Liver (tissue), 9 donors: ENCODE measurements around the gene ACTR1A. TPM values are rescaled to one million over a fixed set of nuclear protein-coding genes. Genes with fewer than 3 reads are reported as not detected.

Source experiments
- DNase-seq: peaks from one replicate; pipeline ENCODE4 v3.0.0-alpha.2; 2017; ENCODE audit warnings: low spot score
- H3K27ac ChIP-seq, 2 donors: one replicate each; pipeline ENCODE4 v1.7.0; 2013; ENCODE audit warnings: inconsistent platforms in 2 of 2, low read length in 2 of 2, control low read depth in 1 of 2, low read depth in 1 of 2, mild to moderate bottlenecking in 1 of 2
- H3K27me3 ChIP-seq, 4 donors: one replicate each; pipeline versions ENCODE4 v1.6.1 to v1.7.0; 2013; ENCODE audit warnings: low read length in 3 of 4, inconsistent platforms in 1 of 4, mild to moderate bottlenecking in 1 of 4, moderate library complexity in 1 of 4; ENCODE audit not compliant: control insufficient read depth in 4 of 4, insufficient read depth in 4 of 4
- H3K36me3 ChIP-seq, 4 donors: one replicate each; pipeline versions ENCODE4 v1.6.1 to v1.7.0; 2013; ENCODE audit warnings: low read length in 3 of 4, mild to moderate bottlenecking in 3 of 4, low read depth in 1 of 4, moderate library complexity in 1 of 4; ENCODE audit not compliant: control insufficient read depth in 4 of 4, insufficient read depth in 3 of 4
- H3K4me1 ChIP-seq, 4 donors: one replicate each; pipeline versions ENCODE4 v1.6.1 to v1.7.0; 2013; ENCODE audit warnings: low read length in 3 of 4, mild to moderate bottlenecking in 3 of 4, moderate library complexity in 1 of 4; ENCODE audit not compliant: control insufficient read depth in 4 of 4, insufficient read depth in 4 of 4
- H3K4me3 ChIP-seq, 3 donors: one replicate each; pipeline versions ENCODE4 v1.6.1 to v1.7.0; 2013; ENCODE audit warnings: low read length in 3 of 3, control low read depth in 1 of 3, low read depth in 1 of 3, mild to moderate bottlenecking in 1 of 3
- H3K9ac ChIP-seq, 2 donors: one replicate each; pipeline ENCODE4 v1.7.0; 2013; ENCODE audit warnings: low read length in 2 of 2, mild to moderate bottlenecking in 2 of 2, moderate library complexity in 2 of 2, control low read depth in 1 of 2, low read depth in 1 of 2
- H3K9me3 ChIP-seq, 4 donors: one replicate each; pipeline versions ENCODE4 v1.6.1 to v1.7.0; 2013; ENCODE audit warnings: low read length in 3 of 4; ENCODE audit not compliant: control insufficient read depth in 4 of 4
- ATF3 ChIP-seq: IDR thresholded peaks from 2 replicates; pipeline ENCODE4 v1.6.1; 2016; ENCODE audit warnings: antibody characterized with exemption
- CTCF ChIP-seq: fragments of 150-350 bp; IDR thresholded peaks from 2 replicates; pipeline ENCODE4 v1.5.1; 2017; ENCODE audit warnings: improper control_type of control experiment, low read depth, low read length; ENCODE audit not compliant: missing input control
- FOXA1 ChIP-seq: IDR thresholded peaks from 2 replicates; pipeline ENCODE4 v1.6.1; 2016; ENCODE audit warnings: antibody characterized with exemption
- FOXA2 ChIP-seq: IDR thresholded peaks from 2 replicates; pipeline ENCODE4 v1.6.1; 2016; ENCODE audit warnings: antibody characterized with exemption
- GABPA ChIP-seq, 2 donors: IDR thresholded peaks in 1 of 2; conservative IDR thresholded peaks in 1 of 2; 2 replicates each; pipeline ENCODE4 v1.6.1; 2016; ENCODE audit warnings: antibody characterized with exemption in 2 of 2, mild to moderate bottlenecking in 1 of 2, moderate library complexity in 1 of 2
- HNF4A ChIP-seq, 2 donors: conservative IDR thresholded peaks; 2 replicates each; pipeline ENCODE4 v1.6.1; 2016; ENCODE audit warnings: antibody characterized with exemption in 2 of 2, mild to moderate bottlenecking in 2 of 2
- HNF4G ChIP-seq: IDR thresholded peaks from 2 replicates; pipeline ENCODE4 v1.6.1; 2016; ENCODE audit warnings: antibody characterized with exemption
- JUND ChIP-seq, 2 donors: IDR thresholded peaks; 2 replicates each; pipeline ENCODE4 v1.6.1; 2016; ENCODE audit warnings: antibody characterized with exemption in 2 of 2
- MAX ChIP-seq: IDR thresholded peaks from 2 replicates; pipeline ENCODE4 v1.6.1; 2016; ENCODE audit warnings: antibody characterized with exemption
- NR2F2 ChIP-seq: IDR thresholded peaks from 2 replicates; pipeline ENCODE4 v1.6.1; 2016; ENCODE audit warnings: antibody characterized with exemption
- RAD21 ChIP-seq, 2 donors: IDR thresholded peaks; 2 replicates each; pipeline ENCODE4 v1.6.1; 2016; ENCODE audit warnings: antibody characterized with exemption in 2 of 2, mild to moderate bottlenecking in 2 of 2
- REST ChIP-seq: IDR thresholded peaks from 2 replicates; pipeline ENCODE4 v1.6.1; 2016; ENCODE audit warnings: antibody characterized with exemption, mild to moderate bottlenecking
- RXRA ChIP-seq, 2 donors: IDR thresholded peaks; 2 replicates each; pipeline ENCODE4 v1.6.1; 2017 to 2018; ENCODE audit warnings: antibody characterized with exemption in 2 of 2, mild to moderate bottlenecking in 1 of 2
- SP1 ChIP-seq: IDR thresholded peaks from 2 replicates; pipeline ENCODE4 v1.6.1; 2018; ENCODE audit warnings: antibody characterized with exemption, mild to moderate bottlenecking
- TAF1 ChIP-seq: conservative IDR thresholded peaks from 2 replicates; pipeline ENCODE4 v1.6.1; 2016; ENCODE audit warnings: antibody characterized with exemption, mild to moderate bottlenecking
- YY1 ChIP-seq: IDR thresholded peaks from 2 replicates; pipeline ENCODE4 v1.6.1; 2016; ENCODE audit warnings: antibody characterized with exemption, mild to moderate bottlenecking
- ZBTB33 ChIP-seq: IDR thresholded peaks from 2 replicates; pipeline ENCODE4 v1.6.1; 2016; ENCODE audit warnings: antibody characterized with exemption
- WGBS: extraction: QIAGEN DNeasy Blood & Tissue Kit; methylation state at CpG from one replicate; pipeline ENCODE4 v1.1.7; 2013; 5-methylcytosine and 5-hydroxymethylcytosine counted together
- polyA plus RNA-seq, 2 donors: library from polyadenylated mRNA; stranded (reverse) in 1 of 2; unstranded in 1 of 2; fragments of 200-250 nt in 1 of 2; fragments of >200 nt in 1 of 2; fragmentation: Nextera tagmentation in 1 of 2; extraction: Ambion mirVana in 1 of 2; gene quantifications; one replicate each; pipeline versions ENCODE4 v1.2.1 to v1.2.3, GENCODE V29; 2013 to 2015
- total RNA-seq, 2 donors: library from RNA; depleted of rRNA; stranded (reverse); fragments of >200 nt; gene quantifications; one replicate each; pipeline ENCODE4 v1.2.3, GENCODE V29; 2014
- donor health status: healthy.
- donor health status: healthy.
- donor health status: healthy.
- donor health status: healthy.
- donor health status: healthy.

The ACTR1A gene
- total and polyA plus RNA-seq, 4 donors = 24.5 to 51.9 (median 35.3) TPM

GRCh38 chr10:102503264-102504178, 1.0 kb upstream of the ACTR1A start, which contains the start of gene SUFU:
Gene SUFU, plus strand, starts transcription at chr10:102503972. Its CDS starts 181 bp downstream, at chr10:102504153.
- peaks cover 6 to 34% (median 26%) of the 10 kb centered on the region in 4 donors for H3K4me1 ChIP-seq
- peak; percentile 99 for DNase-seq
- WGBS = under 1% methylated on average over 44 of the region's 44 CpGs

GRCh38 chr10:102502029-102502336, 529 bp downstream of the ACTR1A start:
- under 1% methylated on average over 19 of the region's 19 CpGs for WGBS
- peaks cover 6 to 34% (median 26%) of the 10 kb centered on the region in 4 donors for H3K4me1 ChIP-seq
- H3K27me3 ChIP-seq = no peaks in the 10 kb centered on the region
- H3K9me3 ChIP-seq = no peaks in the 10 kb centered on the region
- DNase-seq = peak; percentile 99
- peak overlapping the region; percentile 79 to 88 for H3K27ac ChIP-seq
- no peaks in the 10 kb centered on the region for H3K36me3 ChIP-seq
- peak overlapping the region; percentile 81 to 89 for H3K9ac ChIP-seq
- H3K4me3 ChIP-seq = peak overlapping the region; percentile 73 to 97 (median 85)
- TF ChIP-seq FOXA2 = no peak
- TF ChIP-seq REST = peak; percentile 76
- no peak for TF ChIP-seq NR2F2
- TF ChIP-seq RAD21 (IDR thresholded peaks at IDR 0.05) = peak; percentile 35 to 60
- peak; percentile 25 for TF ChIP-seq MAX
- TF ChIP-seq ATF3 = no peak
- no peak for TF ChIP-seq TAF1
- TF ChIP-seq SP1 = peak; percentile 98
- no peak for TF ChIP-seq JUND (IDR thresholded peaks at IDR 0.05)
- peak in 1 of 2 donors; percentile 21 for TF ChIP-seq RXRA (IDR thresholded peaks at IDR 0.05)
- peak; percentile 76 to 90 for TF ChIP-seq GABPA (IDR thresholded peaks at IDR 0.05 in 1 of 2, conservative IDR thresholded peaks at IDR 0.05 in 1 of 2)
- no peak for TF ChIP-seq HNF4G
- no peak for TF ChIP-seq CTCF
- TF ChIP-seq YY1 = peak; percentile 99
- peak; percentile 6 for TF ChIP-seq FOXA1
- TF ChIP-seq ZBTB33 = peak; percentile 91

More at GRCh38 chr10:102503264-102504178, 1.0 kb upstream of the ACTR1A start, which contains the start of gene SUFU:
- no peaks in the 10 kb centered on the region for H3K36me3 ChIP-seq
- TF ChIP-seq FOXA1 = no peak
- no peak for TF ChIP-seq NR2F2
- no peak for TF ChIP-seq HNF4G
- TF ChIP-seq YY1 = peak; percentile 28
- peak; percentile 88 for TF ChIP-seq CTCF
- peak; percentile 78 for TF ChIP-seq SP1
- peak in 1 of 2 donors; percentile 35 for TF ChIP-seq HNF4A (conservative IDR thresholded peaks at IDR 0.05)
- TF ChIP-seq GABPA (IDR thresholded peaks at IDR 0.05 in 1 of 2, conservative IDR thresholded peaks at IDR 0.05 in 1 of 2) = peak in 1 of 2 donors; percentile 46
- peak; percentile 83 to 86 for TF ChIP-seq RAD21 (IDR thresholded peaks at IDR 0.05)
- peak within 1 kb of the TSS; percentile 68 to 73 for H3K9ac ChIP-seq
- H3K27me3 ChIP-seq = no peaks in the 10 kb centered on the region
- peak within 1 kb of the TSS; percentile 73 to 94 (median 85) for H3K4me3 ChIP-seq
- H3K27ac ChIP-seq = peak within 1 kb of the TSS; percentile 79 to 88
- H3K9me3 ChIP-seq = no peaks in the 10 kb centered on the region
